HEK293 (cell line): ENCODE data around the gene BTBD19.
A peak's percentile ranks its signal among the peaks of the same experiment; 100 is the strongest.

Experiments used
- ATF2 ChIP-seq: fragments of 450-650 bp; formaldehyde crosslinking; IDR thresholded peaks from 2 replicates; pipeline ENCODE4 v1.5.1; 2016; ENCODE audit warnings: missing biosample characterization, missing genetic modification characterization, low read depth
- BCL11B ChIP-seq: fragments of 450-650 bp; formaldehyde crosslinking; IDR thresholded peaks from 2 replicates; pipeline ENCODE4 v1.5.1; 2016; ENCODE audit warnings: low read depth, missing biosample characterization, missing genetic modification characterization
- GLIS2 ChIP-seq: fragments of 450-650 bp; formaldehyde crosslinking; IDR thresholded peaks from 2 replicates; pipeline ENCODE4 v1.5.1; 2016; ENCODE audit warnings: missing biosample characterization, missing genetic modification characterization
- KLF8 ChIP-seq: fragments of 450-650 bp; formaldehyde crosslinking; IDR thresholded peaks from 2 replicates; pipeline ENCODE4 v1.5.1; 2016; ENCODE audit warnings: missing biosample characterization, missing genetic modification characterization
- OVOL3 ChIP-seq: fragments of 450-650 bp; formaldehyde crosslinking; IDR thresholded peaks from 2 replicates; pipeline ENCODE4 v1.5.1; 2016; ENCODE audit warnings: missing biosample characterization, missing genetic modification characterization
- REPIN1 ChIP-seq: fragments of 450-650 bp; formaldehyde crosslinking; IDR thresholded peaks from 2 replicates; pipeline ENCODE4 v1.5.1; 2017; ENCODE audit warnings: missing biosample characterization, missing genetic modification characterization, low read depth
- SP3 ChIP-seq: fragments of 450-650 bp; formaldehyde crosslinking; IDR thresholded peaks from 2 replicates; pipeline ENCODE4 v1.5.1; 2016; ENCODE audit warnings: missing biosample characterization, missing genetic modification characterization
- TRIM28 ChIP-seq: IDR thresholded peaks from 2 replicates; pipeline ENCODE4 v1.6.1; 2011; ENCODE audit warnings: low read length, control low read depth, borderline replicate concordance
- TSHZ1 ChIP-seq: fragments of 450-650 bp; formaldehyde crosslinking; IDR thresholded peaks from 2 replicates; pipeline ENCODE4 v1.5.1; 2016; ENCODE audit warnings: missing biosample characterization, missing genetic modification characterization, borderline replicate concordance
- ZBTB44 ChIP-seq: fragments of 450-650 bp; IDR thresholded peaks from 2 replicates; pipeline ENCODE4 v1.5.1; 2018; ENCODE audit warnings: missing biosample characterization, mild to moderate bottlenecking, missing genetic modification characterization
- ZBTB6 ChIP-seq: fragments of 450-650 bp; formaldehyde crosslinking; IDR thresholded peaks from 2 replicates; pipeline ENCODE4 v1.5.1; 2017; ENCODE audit warnings: missing biosample characterization, missing genetic modification characterization
- ZEB2 ChIP-seq: fragments of 450-650 bp; formaldehyde crosslinking; IDR thresholded peaks from 2 replicates; pipeline ENCODE4 v1.5.1; 2016; ENCODE audit warnings: missing biosample characterization, missing genetic modification characterization
- ZNF146 ChIP-seq: fragments of 450-650 bp; formaldehyde crosslinking; IDR thresholded peaks from 2 replicates; pipeline ENCODE4 v1.5.1; 2016; ENCODE audit warnings: missing biosample characterization, missing genetic modification characterization
- ZNF202 ChIP-seq: fragments of 450-650 bp; formaldehyde crosslinking; IDR thresholded peaks from 2 replicates; pipeline ENCODE4 v1.5.1; 2016; ENCODE audit warnings: missing biosample characterization, missing genetic modification characterization, borderline replicate concordance
- ZNF24 ChIP-seq: fragments of 450-650 bp; formaldehyde crosslinking; IDR thresholded peaks from 2 replicates; pipeline ENCODE4 v1.5.1; 2016; ENCODE audit warnings: missing biosample characterization, missing genetic modification characterization
- ZNF266 ChIP-seq: fragments of 450-650 bp; formaldehyde crosslinking; IDR thresholded peaks from 2 replicates; pipeline ENCODE4 v1.5.1; 2016; ENCODE audit warnings: missing biosample characterization, missing genetic modification characterization, low read depth
- ZNF274 ChIP-seq, 2 experiments: fragments of 200-500 bp in 1 of 2; fragments of 450-650 bp in 1 of 2; sonication (Bioruptor generic) in 1 of 2; formaldehyde crosslinking in 1 of 2; IDR thresholded peaks; 2 replicates each; pipeline versions ENCODE4 v1.5.1 to v1.6.1; 2014 to 2016; ENCODE audit warnings: borderline replicate concordance in 1 of 2, inconsistent platforms in 1 of 2, low read length in 1 of 2, missing biosample characterization in 1 of 2, missing genetic modification characterization in 1 of 2
- ZNF311 ChIP-seq: fragments of 450-650 bp; formaldehyde crosslinking; IDR thresholded peaks from 2 replicates; pipeline ENCODE4 v1.5.1; 2017; ENCODE audit warnings: missing biosample characterization, missing genetic modification characterization, borderline replicate concordance
- ZNF354C ChIP-seq: fragments of 450-650 bp; formaldehyde crosslinking; IDR thresholded peaks from 2 replicates; pipeline ENCODE4 v1.5.1; 2016; ENCODE audit warnings: missing biosample characterization, missing genetic modification characterization, low read depth, borderline replicate concordance
- ZNF362 ChIP-seq: fragments of 450-650 bp; formaldehyde crosslinking; IDR thresholded peaks from 2 replicates; pipeline ENCODE4 v1.5.1; 2016; ENCODE audit warnings: missing biosample characterization, missing genetic modification characterization
- ZNF473 ChIP-seq: fragments of 450-650 bp; formaldehyde crosslinking; IDR thresholded peaks from 2 replicates; pipeline ENCODE4 v1.5.1; 2017; ENCODE audit warnings: missing biosample characterization, missing genetic modification characterization
- ZNF514 ChIP-seq: fragments of 450-650 bp; formaldehyde crosslinking; IDR thresholded peaks from 2 replicates; pipeline ENCODE4 v1.5.1; 2016; ENCODE audit warnings: missing biosample characterization, missing genetic modification characterization
- ZNF548 ChIP-seq: fragments of 450-650 bp; formaldehyde crosslinking; IDR thresholded peaks from 2 replicates; pipeline ENCODE4 v1.5.1; 2016; ENCODE audit warnings: missing biosample characterization, missing genetic modification characterization
- ZNF555 ChIP-seq: fragments of 450-650 bp; formaldehyde crosslinking; conservative IDR thresholded peaks from 2 replicates; pipeline ENCODE4 v1.5.1; 2017; ENCODE audit warnings: missing biosample characterization, mild to moderate bottlenecking, missing genetic modification characterization, inconsistent platforms
- ZNF623 ChIP-seq: fragments of 450-650 bp; formaldehyde crosslinking; IDR thresholded peaks from 2 replicates; pipeline ENCODE4 v1.5.1; 2016; ENCODE audit warnings: missing biosample characterization, missing genetic modification characterization
- ZNF658 ChIP-seq: fragments of 450-650 bp; formaldehyde crosslinking; IDR thresholded peaks from 2 replicates; pipeline ENCODE4; 2016; ENCODE audit warnings: missing biosample characterization, missing genetic modification characterization
- ZNF785 ChIP-seq: fragments of 450-650 bp; formaldehyde crosslinking; IDR thresholded peaks from 2 replicates; pipeline ENCODE4 v1.5.1; 2016; ENCODE audit warnings: missing biosample characterization, missing genetic modification characterization
- ZXDB ChIP-seq: fragments of 450-650 bp; formaldehyde crosslinking; IDR thresholded peaks from 2 replicates; pipeline ENCODE4 v1.5.1; 2016; ENCODE audit warnings: missing biosample characterization, missing genetic modification characterization
- TF ChIP-seq, protein P1 (sequence below): fragments of 450-650 bp; formaldehyde crosslinking; IDR thresholded peaks from 2 replicates; pipeline ENCODE4 v1.5.1; 2016; ENCODE audit warnings: missing biosample characterization, missing genetic modification characterization

The BTBD19 gene

DNA sequence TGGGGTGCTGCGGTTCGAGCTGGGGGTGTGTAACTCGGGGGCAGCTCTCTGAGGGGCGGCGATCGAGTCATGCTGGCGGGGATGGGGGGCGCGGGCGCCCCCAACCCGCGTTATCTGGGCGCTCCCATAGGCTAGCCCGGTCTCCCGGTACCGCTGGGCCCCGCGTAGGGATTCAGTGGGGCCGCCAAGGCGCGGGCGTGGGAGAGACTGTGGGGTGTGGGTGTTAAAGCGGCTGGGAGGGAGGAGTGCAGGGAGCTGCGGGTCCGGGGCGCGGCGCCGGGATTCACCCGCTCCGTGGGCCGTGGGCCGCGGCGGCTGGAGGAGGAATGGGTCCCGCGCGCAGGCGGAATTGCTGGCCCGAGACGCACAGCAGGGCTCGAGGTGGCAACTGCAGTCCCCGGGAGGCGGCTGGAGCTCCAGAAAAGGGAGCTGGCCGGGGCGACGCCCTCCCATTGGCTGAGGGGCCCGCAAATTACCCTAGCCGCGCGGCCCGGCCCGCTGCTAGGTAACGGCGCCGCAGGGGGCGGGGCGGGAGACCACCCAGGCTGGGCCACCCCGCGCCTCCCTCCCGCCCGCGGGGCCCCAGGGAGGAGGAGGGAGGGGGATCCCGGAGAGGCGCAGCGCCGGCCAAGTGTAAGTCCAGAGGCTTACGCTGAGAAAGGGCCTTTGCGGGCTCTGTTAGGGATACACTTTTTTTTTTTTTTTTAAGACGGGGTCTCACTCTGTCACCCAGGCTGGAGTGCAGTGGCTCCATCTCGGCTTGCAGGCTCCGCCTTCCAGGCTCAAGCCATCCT, 34.7 kb downstream of the BTBD19 start, which contains the start of gene PTCH2 (continued):
- TF ChIP-seq ZNF202 (no peak), KLF8 (tag by site-specific recombination) (0 out of 2 replicates have a peak, but pooled peaks have one; percentile 84), SP3 (tag by site-specific recombination) (peak; percentile 64), ZEB2 (tag by site-specific recombination) (peak; percentile 64; the same call in 1 of the 2 replicates), OVOL3 (no peak), ZNF362 (tag by site-specific recombination) (peak; percentile 58; the same call in 1 of the 2 replicates), ZNF623 (tag by site-specific recombination) (no peak; the same call in 1 of the 2 replicates), REPIN1 (tag by site-specific recombination) (no peak; the same call in 1 of the 2 replicates), TRIM28 (no peak), ZNF785 (tag by site-specific recombination) (no peak), ZNF311 (tag by site-specific recombination) (no peak), ZNF266 (tag by site-specific recombination) (no peak), TSHZ1 (no peak), ZNF658 (tag by site-specific recombination) (no peak), ZNF555 (no peak), ZNF24 (tag by site-specific recombination) (no peak), ZNF473 (tag by site-specific recombination) (no peak), ZNF514 (tag by site-specific recombination) (no peak), ZXDB (tag by site-specific recombination) (peak; percentile 60), ZNF354C (no peak), ZNF146 (tag by site-specific recombination) (no peak), ZBTB6 (tag by site-specific recombination) (peak; percentile 57), ZNF548 (tag by site-specific recombination) (no peak), ZBTB44 (tag by site-specific recombination) (0 out of 2 replicates have a peak, but pooled peaks have one; percentile 37), BCL11B (tag by site-specific recombination) (peak; percentile 46; the same call in 1 of the 2 replicates), ATF2 (tag by site-specific recombination) (no peak), GLIS2 (tag by site-specific recombination) (peak; percentile 98), ZNF274 (IDR thresholded peaks at IDR 0.05; ENCODE audit: low read length) (no peak), ZNF274 (tag by site-specific recombination; IDR thresholded peaks at IDR 0.05; ENCODE audit: borderline replicate concordance) (no peak)
- TF ChIP-seq, protein P1, sequence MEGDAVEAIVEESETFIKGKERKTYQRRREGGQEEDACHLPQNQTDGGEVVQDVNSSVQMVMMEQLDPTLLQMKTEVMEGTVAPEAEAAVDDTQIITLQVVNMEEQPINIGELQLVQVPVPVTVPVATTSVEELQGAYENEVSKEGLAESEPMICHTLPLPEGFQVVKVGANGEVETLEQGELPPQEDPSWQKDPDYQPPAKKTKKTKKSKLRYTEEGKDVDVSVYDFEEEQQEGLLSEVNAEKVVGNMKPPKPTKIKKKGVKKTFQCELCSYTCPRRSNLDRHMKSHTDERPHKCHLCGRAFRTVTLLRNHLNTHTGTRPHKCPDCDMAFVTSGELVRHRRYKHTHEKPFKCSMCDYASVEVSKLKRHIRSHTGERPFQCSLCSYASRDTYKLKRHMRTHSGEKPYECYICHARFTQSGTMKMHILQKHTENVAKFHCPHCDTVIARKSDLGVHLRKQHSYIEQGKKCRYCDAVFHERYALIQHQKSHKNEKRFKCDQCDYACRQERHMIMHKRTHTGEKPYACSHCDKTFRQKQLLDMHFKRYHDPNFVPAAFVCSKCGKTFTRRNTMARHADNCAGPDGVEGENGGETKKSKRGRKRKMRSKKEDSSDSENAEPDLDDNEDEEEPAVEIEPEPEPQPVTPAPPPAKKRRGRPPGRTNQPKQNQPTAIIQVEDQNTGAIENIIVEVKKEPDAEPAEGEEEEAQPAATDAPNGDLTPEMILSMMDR (tag by site-specific recombination) = no peak
